Endodermal cell (in vitro differentiated cells): ENCODE measurements around the gene MXD4. TPM values are rescaled to one million over a fixed set of nuclear protein-coding genes. Genes with fewer than 3 reads are reported as not detected.

Experiments used
- DNase-seq: peaks from one replicate; pipeline ENCODE4 v3.0.0-alpha.2; 2017
- H3K27ac ChIP-seq: 2 replicates; pipeline ENCODE4 v1.5.1; 2013; ENCODE audit warnings: mild to moderate bottlenecking, low read depth, low read length, moderate library complexity
- H3K27me3 ChIP-seq: 2 replicates; pipeline ENCODE4 v1.6.1; 2013; ENCODE audit warnings: mild to moderate bottlenecking, low read length, moderate library complexity; ENCODE audit not compliant: insufficient read depth, control insufficient read depth, poor library complexity, severe bottlenecking
- H3K36me3 ChIP-seq: 2 replicates; pipeline ENCODE4 v1.7.0; 2013; ENCODE audit warnings: mild to moderate bottlenecking, low read length, moderate library complexity; ENCODE audit not compliant: control insufficient read depth, insufficient read depth
- H3K4me1 ChIP-seq: one replicate; pipeline ENCODE4 v1.7.0; 2013; ENCODE audit warnings: low read length; ENCODE audit not compliant: control insufficient read depth, insufficient read depth
- H3K4me3 ChIP-seq: 2 replicates; pipeline ENCODE4 v1.5.1; 2013; ENCODE audit warnings: mild to moderate bottlenecking, low read length, moderate library complexity
- H3K9ac ChIP-seq: 2 replicates; pipeline ENCODE4 v1.6.1; 2013; ENCODE audit warnings: mild to moderate bottlenecking, low read length, moderate library complexity; ENCODE audit not compliant: poor library complexity, severe bottlenecking; ENCODE audit errors: extremely low read depth
- H3K9me3 ChIP-seq: 2 replicates; pipeline ENCODE4 v1.6.1; 2013; ENCODE audit warnings: mild to moderate bottlenecking, low read length, moderate library complexity; ENCODE audit not compliant: control insufficient read depth
- H3K27ac Mint-ChIP-seq: 2 replicates; pipeline ENCODE4 v1.8.0; 2020; ENCODE audit warnings: mixed read lengths
- H3K27me3 Mint-ChIP-seq: 2 replicates; pipeline ENCODE4 v1.8.0; 2021; ENCODE audit warnings: mild to moderate bottlenecking, mixed read lengths; ENCODE audit not compliant: insufficient read depth
- H3K36me3 Mint-ChIP-seq: 2 replicates; pipeline ENCODE4 v1.8.0; 2020; ENCODE audit warnings: low read depth, mixed read lengths
- H3K4me1 Mint-ChIP-seq: 2 replicates; pipeline ENCODE4 v1.8.0; 2020; ENCODE audit warnings: mixed read lengths
- H3K4me3 Mint-ChIP-seq: 2 replicates; pipeline ENCODE4 v1.8.0; 2020; ENCODE audit warnings: mild to moderate bottlenecking, moderate library complexity, mixed read lengths
- H3K9me3 Mint-ChIP-seq: 2 replicates; pipeline ENCODE4 v1.8.0; 2020; ENCODE audit warnings: mild to moderate bottlenecking, mixed read lengths
- WGBS, 2 experiments: methylation state at CpG; one replicate each; pipeline versions ENCODE4 v1.1.5 to v1.1.7; 2013; ENCODE audit warnings: missing lambda C conversion rate in 2 of 2, mixed read lengths in 1 of 2; ENCODE audit not compliant: insufficient coverage in 1 of 2, insufficient read length in 1 of 2; 5-methylcytosine and 5-hydroxymethylcytosine counted together
- total RNA-seq, 2 donors: library from RNA; stranded (reverse); fragmentation: NEBNext Ultra II Directional in 1 of 2; extraction: Animal tissue kit (Norgen Biotek cat#: 25700) in 1 of 2; gene quantifications; 2 replicates in 1 of 2; 3 replicates in 1 of 2; pipeline ENCODE4 v1.2.1, GENCODE V29; 2021
- TF ChIP-seq, protein P1 (sequence below): fragments of 200-600 bp; sonication (generic); conservative IDR thresholded peaks from 2 replicates; pipeline ENCODE4 v1.5.0; 2021; ENCODE audit warnings: antibody characterized with exemption, mild to moderate bottlenecking

Gene MXD4
- total RNA-seq, 2 donors from 2014 or later, result 46.0 to 78.8 TPM

- TF ChIP-seq, protein P1, sequence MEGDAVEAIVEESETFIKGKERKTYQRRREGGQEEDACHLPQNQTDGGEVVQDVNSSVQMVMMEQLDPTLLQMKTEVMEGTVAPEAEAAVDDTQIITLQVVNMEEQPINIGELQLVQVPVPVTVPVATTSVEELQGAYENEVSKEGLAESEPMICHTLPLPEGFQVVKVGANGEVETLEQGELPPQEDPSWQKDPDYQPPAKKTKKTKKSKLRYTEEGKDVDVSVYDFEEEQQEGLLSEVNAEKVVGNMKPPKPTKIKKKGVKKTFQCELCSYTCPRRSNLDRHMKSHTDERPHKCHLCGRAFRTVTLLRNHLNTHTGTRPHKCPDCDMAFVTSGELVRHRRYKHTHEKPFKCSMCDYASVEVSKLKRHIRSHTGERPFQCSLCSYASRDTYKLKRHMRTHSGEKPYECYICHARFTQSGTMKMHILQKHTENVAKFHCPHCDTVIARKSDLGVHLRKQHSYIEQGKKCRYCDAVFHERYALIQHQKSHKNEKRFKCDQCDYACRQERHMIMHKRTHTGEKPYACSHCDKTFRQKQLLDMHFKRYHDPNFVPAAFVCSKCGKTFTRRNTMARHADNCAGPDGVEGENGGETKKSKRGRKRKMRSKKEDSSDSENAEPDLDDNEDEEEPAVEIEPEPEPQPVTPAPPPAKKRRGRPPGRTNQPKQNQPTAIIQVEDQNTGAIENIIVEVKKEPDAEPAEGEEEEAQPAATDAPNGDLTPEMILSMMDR, result no peak
Observed at GRCh38 chr4:2252530-2253091, 9.3 kb downstream of the MXD4 start.

GRCh38 chr4:2251795-2252529 lies 9.9 kb downstream of the MXD4 start:
- no peak overlapping the region for H3K9ac ChIP-seq
- peaks cover 33% of the 10 kb centered on the region for H3K36me3 ChIP-seq
- TF ChIP-seq, protein P1, result no peak
- Mint-ChIP-seq H3K9me3 (no peaks in the 10 kb centered on the region), H3K27ac (no peak overlapping the region), H3K4me1 (no peaks in the 10 kb centered on the region), H3K36me3 (peaks cover 26% of the 10 kb centered on the region), H3K27me3 (no peaks in the 10 kb centered on the region), H3K4me3 (no peak overlapping the region)
- H3K4me1 ChIP-seq, result no peaks in the 10 kb centered on the region
- no peak overlapping the region for H3K27ac ChIP-seq
- H3K4me3 ChIP-seq, result no peak overlapping the region
- H3K9me3 ChIP-seq, result no peaks in the 10 kb centered on the region
- 89 to 100% methylated on average over 3 to 16 of the region's 16 CpGs for WGBS, 2 experiments
- no peak for DNase-seq
- no peaks in the 10 kb centered on the region for H3K27me3 ChIP-seq

More at GRCh38 chr4:2252530-2253091, 9.3 kb downstream of the MXD4 start:
- Mint-ChIP-seq H3K27me3 (no peaks in the 10 kb centered on the region), H3K36me3 (peaks cover 27% of the 10 kb centered on the region), H3K4me3 (no peak overlapping the region), H3K9me3 (no peaks in the 10 kb centered on the region), H3K4me1 (no peaks in the 10 kb centered on the region), H3K27ac (peak overlapping the region; percentile 79)
- H3K9ac ChIP-seq, result no peak overlapping the region
- DNase-seq, result no peak
- H3K36me3 ChIP-seq, result peaks cover 36% of the 10 kb centered on the region
- H3K9me3 ChIP-seq, result no peaks in the 10 kb centered on the region
- H3K27ac ChIP-seq, result no peak overlapping the region
- H3K4me3 ChIP-seq, result no peak overlapping the region
- H3K4me1 ChIP-seq, result no peaks in the 10 kb centered on the region
- WGBS, 2 experiments, result 87 to 89% methylated on average over 4 to 12 of the region's 12 CpGs
- no peaks in the 10 kb centered on the region for H3K27me3 ChIP-seq

DNA sequence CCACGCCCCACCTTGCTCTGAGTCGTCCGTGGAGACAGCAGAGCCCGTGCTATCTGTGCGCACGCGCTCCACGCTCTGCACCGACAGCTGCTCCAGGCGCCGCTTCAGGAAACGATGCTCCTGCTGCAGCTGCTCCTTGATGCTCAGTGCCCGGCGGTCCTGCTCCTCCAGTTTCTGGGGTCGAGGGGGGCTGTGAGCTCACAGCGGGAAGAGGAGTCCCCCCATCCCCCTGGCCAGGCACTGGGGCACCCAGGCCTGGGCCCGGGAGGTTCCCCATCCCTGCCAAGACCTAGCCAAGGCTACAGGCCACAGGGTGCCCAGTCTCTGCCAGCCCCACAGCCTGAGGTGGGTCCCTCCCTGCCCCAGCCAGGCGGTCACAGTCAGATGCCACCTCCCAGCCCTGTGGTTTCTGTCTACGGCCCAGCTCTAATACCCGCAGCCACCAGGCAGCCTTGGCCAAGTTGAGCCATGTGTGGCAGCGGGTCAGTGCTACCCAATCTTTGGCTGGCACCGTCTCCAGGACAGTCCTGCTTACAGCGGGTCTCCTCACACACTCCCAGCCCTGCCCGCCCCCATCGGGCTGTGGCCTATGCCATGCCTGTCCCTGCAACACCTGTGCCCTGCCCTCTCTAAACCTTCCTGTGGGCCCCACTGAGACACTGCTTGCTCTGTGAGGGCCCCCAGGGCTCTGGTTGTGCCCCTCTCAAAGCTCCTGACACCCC lies 10.7 kb downstream of the MXD4 start:
- peaks cover 23% of the 10 kb centered on the region for H3K36me3 Mint-ChIP-seq
- WGBS, 2 experiments, result 92 to 95% methylated on average over 8 to 25 of the region's 25 CpGs
- H3K4me3 ChIP-seq, result no peak overlapping the region
- H3K27me3 Mint-ChIP-seq, result no peaks in the 10 kb centered on the region
- H3K4me3 Mint-ChIP-seq, result no peak overlapping the region
- TF ChIP-seq, protein P1, result no peak
- no peaks in the 10 kb centered on the region for H3K9me3 ChIP-seq
- H3K9ac ChIP-seq, result no peak overlapping the region
- H3K9me3 Mint-ChIP-seq, result no peaks in the 10 kb centered on the region
- peaks cover 33% of the 10 kb centered on the region for H3K36me3 ChIP-seq
- peak; percentile 42 for DNase-seq
- no peaks in the 10 kb centered on the region for H3K27me3 ChIP-seq
- H3K4me1 ChIP-seq, result no peaks in the 10 kb centered on the region
- no peaks in the 10 kb centered on the region for H3K4me1 Mint-ChIP-seq
- H3K27ac Mint-ChIP-seq, result no peak overlapping the region
- no peak overlapping the region for H3K27ac ChIP-seq
